GM20431 (cell line): Measurements from ENCODE around the gene ZNF550.
"Not testable (repeated sequence)": the region's sequence is repeated elsewhere in the genome, so short reads cannot be mapped to it uniquely, and the experiment has no call there.

Experiments used
- in situ Hi-C: fragments of 300-500 bp; cut with MseI, MboI; formaldehyde crosslinking; loops from one replicate; pipeline ENCODE4 v1.15.0; 2020; ENCODE audit warnings: low sequenced_read_pairs; ENCODE audit not compliant: unreplicated experiment

Gene ZNF550

GRCh38 chr19:57537953-57538547 is 21.6 kb downstream of the ZNF550 start:
- in situ Hi-C loops: no loop called here

- in situ Hi-C loops: no loop called here
Observed at GRCh38 chr19:57527136-57527881, 32.4 kb downstream of the ZNF550 start, which contains the start of gene ZNF549. TSS of gene ZNF549 (plus strand) at chr19:57527356. CDS start at chr19:57527574, 218 bp downstream.

- in situ Hi-C loops: not testable (repeated sequence)
Observed at GRCh38 chr19:57518021-57518420, 41.6 kb downstream of the ZNF550 start.

GRCh38 chr19:57515255-57515654 is 44.4 kb downstream of the ZNF550 start:
- in situ Hi-C loops: no loop called here

- in situ Hi-C loops: no loop called here
Observed at GRCh38 chr19:57512845-57513244, 46.8 kb downstream of the ZNF550 start.

GRCh38 chr19:57511484-57511883 is 48.2 kb downstream of the ZNF550 start:
- in situ Hi-C loops: no loop called here

GRCh38 chr19:57506163-57506562 is 53.5 kb downstream of the ZNF550 start:
- in situ Hi-C loops: no loop called here

GRCh38 chr19:57500400-57500799 is 59.3 kb downstream of the ZNF550 start:
- in situ Hi-C loops: not testable (repeated sequence)

GRCh38 chr19:57499680-57500395 is 59.8 kb downstream of the ZNF550 start, which contains the start of gene ZNF773:
TSS of gene ZNF773 (plus strand) at chr19:57499938. CDS start at chr19:57500081, 143 bp downstream.
- in situ Hi-C loops: not testable (repeated sequence)

GRCh38 chr19:57499332-57499679 is 60.4 kb downstream of the ZNF550 start:
- in situ Hi-C loops: not testable (repeated sequence)

GRCh38 chr19:57488299-57488644 is 71.4 kb downstream of the ZNF550 start:
- in situ Hi-C loops: not testable (repeated sequence)

- in situ Hi-C loops: not testable (repeated sequence)
Observed at GRCh38 chr19:57487477-57488298, 72.0 kb downstream of the ZNF550 start, which contains the start of gene ZNF419. TSS of gene ZNF419 (plus strand) at chr19:57487750. CDS start at chr19:57487951, 201 bp downstream.
